ENCODE measurements around the gene TMEM135. TPM values are rescaled to one million over a fixed set of nuclear protein-coding genes. Genes with fewer than 3 reads are reported as not detected.

TMEM135 gene
- polyA plus RNA-seq, 1 of the 3 experiments (the other 2 are of a cell fraction), result 3.0 TPM

- H3F3A ChIP-seq (replicated peaks; ENCODE audit: insufficient read depth), result no peaks in the 10 kb centered on the region
- H4K20me1 ChIP-seq (ENCODE audit: insufficient read depth), result no peaks in the 10 kb centered on the region
- H2AFZ ChIP-seq (ENCODE audit: low read depth), result no peak overlapping the region
- DNase-seq, result no peak
- no peak overlapping the region for H3K4me2 ChIP-seq
- WGBS (ENCODE audit: low lambda C conversion rate), result 98% methylated on average over 2 of the region's 2 CpGs
- no peaks in the 10 kb centered on the region for H3K27me3 ChIP-seq (ENCODE audit: insufficient read depth)
- H3K9me2 ChIP-seq, result no peaks in the 10 kb centered on the region
- CTCF ChIA-PET, result interaction anchor here (0.7 kb wide), 1 partner anchor 126 kb away, joined by 3 read pairs; no protein-coding TSS in a partner anchor
- TF ChIP-seq NRF1 (IDR thresholded peaks at IDR 0.05; ENCODE audit: low read depth, low read length) (no peak), POLR2AphosphoS5 (IDR thresholded peaks at IDR 0.05; ENCODE audit: low read depth, low read length) (no peak), MXI1 (IDR thresholded peaks at IDR 0.05; ENCODE audit: low read depth, low read length) (no peak), FOXJ3 (CRISPR knock-in tag; IDR thresholded peaks at IDR 0.05) (no peak), YY1 (IDR thresholded peaks at IDR 0.05; ENCODE audit: low read depth) (no peak)
- no peaks in the 10 kb centered on the region for H3K36me3 ChIP-seq (replicated peaks in 1 of 2; ENCODE audit: control insufficient read depth in 1 of 2, insufficient read depth in 2 of 2, low read length in 1 of 2)
- no peaks in the 10 kb centered on the region; the same call in 1 of the 2 replicates for H3K79me2 ChIP-seq (ENCODE audit: insufficient read depth)
- peaks cover 0 to 7% of the 10 kb centered on the region in 2 experiments; a peak in 2 of 4 replicates for H3K4me1 ChIP-seq (ENCODE audit: control insufficient read depth in 1 of 2, insufficient read depth in 2 of 2, low read depth in 1 of 2, low read length in 1 of 2)
- H3K9ac ChIP-seq, result no peak overlapping the region
- no peak overlapping the region for H3K4me3 ChIP-seq (ENCODE audit: low read depth in 2 of 2, low read length in 1 of 2)
- POLR2A ChIA-PET, result no interaction called here
- H3K9me3 ChIP-seq, result no peaks in the 10 kb centered on the region
- H3K27ac ChIP-seq (ENCODE audit: low read depth in 2 of 2, low read length in 1 of 2), result no peak overlapping the region
These were observed 186.1 kb downstream of the TMEM135 start for GRCh38 chr11:87223816-87224215.

GRCh38 chr11:87224486-87224885, 186.8 kb downstream of the TMEM135 start:
- no peak overlapping the region for H3K9ac ChIP-seq
- no peak overlapping the region for H2AFZ ChIP-seq (ENCODE audit: low read depth)
- CTCF ChIA-PET, result interaction anchor here (0.7 kb wide), 1 partner anchor 127 kb away, joined by 3 read pairs; no protein-coding TSS in a partner anchor
- no peaks in the 10 kb centered on the region for H3K9me2 ChIP-seq
- POLR2A ChIA-PET, result no interaction called here
- H3K9me3 ChIP-seq, result no peaks in the 10 kb centered on the region
- no peaks in the 10 kb centered on the region for H3F3A ChIP-seq (replicated peaks; ENCODE audit: insufficient read depth)
- no peaks in the 10 kb centered on the region; the same call in 1 of the 2 replicates for H3K79me2 ChIP-seq (ENCODE audit: insufficient read depth)
- no peak overlapping the region for H3K4me3 ChIP-seq (ENCODE audit: low read depth in 2 of 2, low read length in 1 of 2)
- H4K20me1 ChIP-seq (ENCODE audit: insufficient read depth), result no peaks in the 10 kb centered on the region
- no peak overlapping the region for H3K4me2 ChIP-seq
- H3K27ac ChIP-seq (ENCODE audit: low read depth in 2 of 2, low read length in 1 of 2), result no peak overlapping the region
- 94% methylated on average over 1 of the region's 1 CpG for WGBS (ENCODE audit: low lambda C conversion rate)
- no peak for DNase-seq
- peaks cover 0 to 7% of the 10 kb centered on the region in 2 experiments; a peak in 2 of 4 replicates for H3K4me1 ChIP-seq (ENCODE audit: control insufficient read depth in 1 of 2, insufficient read depth in 2 of 2, low read depth in 1 of 2, low read length in 1 of 2)
- no peak for TF ChIP-seq TCF12 (IDR thresholded peaks at IDR 0.05)
- TF ChIP-seq USF1 (IDR thresholded peaks at IDR 0.05; ENCODE audit: borderline replicate concordance, low read depth), result no peak
- no peak for TF ChIP-seq FOSL2 (IDR thresholded peaks at IDR 0.05; ENCODE audit: borderline replicate concordance, low read depth)
- no peak for TF ChIP-seq RAD21 (IDR thresholded peaks at IDR 0.05; ENCODE audit: low read length)
- TF ChIP-seq CHD2 (IDR thresholded peaks at IDR 0.05; ENCODE audit: low read length, partially characterized antibody), result no peak
- no peak for TF ChIP-seq GABPA (IDR thresholded peaks at IDR 0.05; ENCODE audit: low read depth)
- no peak for TF ChIP-seq FOXM1 (IDR thresholded peaks at IDR 0.05; ENCODE audit: low read depth)
- no peak for TF ChIP-seq CTCF (IDR thresholded peaks at IDR 0.05)
- TF ChIP-seq NRF1 (IDR thresholded peaks at IDR 0.05; ENCODE audit: low read depth, low read length), result no peak
- TF ChIP-seq MEF2A (IDR thresholded peaks at IDR 0.05; ENCODE audit: borderline replicate concordance, low read depth), result no peak
- TF ChIP-seq REST (IDR thresholded peaks at IDR 0.05; ENCODE audit: low read depth, low read length), result no peak
- TF ChIP-seq TAF1 (IDR thresholded peaks at IDR 0.05; ENCODE audit: borderline replicate concordance, low read depth, low read length), result no peak
- TF ChIP-seq MXI1 (IDR thresholded peaks at IDR 0.05; ENCODE audit: low read depth, low read length), result no peak
- no peak for TF ChIP-seq FOXJ3 (CRISPR knock-in tag; IDR thresholded peaks at IDR 0.05)
- TF ChIP-seq USF2 (IDR thresholded peaks at IDR 0.05; ENCODE audit: borderline replicate concordance, low read depth, low read length), result no peak
- no peak for TF ChIP-seq EZH2phosphoT487 (IDR thresholded peaks at IDR 0.05; ENCODE audit: borderline replicate concordance, low read depth)
- no peak for TF ChIP-seq SMC3 (IDR thresholded peaks at IDR 0.05; ENCODE audit: low read depth, low read length)
- no peak for TF ChIP-seq TEAD4 (IDR thresholded peaks at IDR 0.05; ENCODE audit: borderline replicate concordance, insufficient read depth)
- H3K36me3 ChIP-seq (replicated peaks in 1 of 2; ENCODE audit: control insufficient read depth in 1 of 2, insufficient read depth in 2 of 2, low read length in 1 of 2), result no peaks in the 10 kb centered on the region
- no peaks in the 10 kb centered on the region for H3K27me3 ChIP-seq (ENCODE audit: insufficient read depth)

All from SK-N-SH (cell line).